MV-4-11 (cell line): ENCODE measurements around the gene SIK2.

Experiments used
- DNase-seq: peaks from one replicate; lab custom pipeline; 2025; lab: John Stamatoyannopoulos, UW

The SIK2 gene

DNA sequence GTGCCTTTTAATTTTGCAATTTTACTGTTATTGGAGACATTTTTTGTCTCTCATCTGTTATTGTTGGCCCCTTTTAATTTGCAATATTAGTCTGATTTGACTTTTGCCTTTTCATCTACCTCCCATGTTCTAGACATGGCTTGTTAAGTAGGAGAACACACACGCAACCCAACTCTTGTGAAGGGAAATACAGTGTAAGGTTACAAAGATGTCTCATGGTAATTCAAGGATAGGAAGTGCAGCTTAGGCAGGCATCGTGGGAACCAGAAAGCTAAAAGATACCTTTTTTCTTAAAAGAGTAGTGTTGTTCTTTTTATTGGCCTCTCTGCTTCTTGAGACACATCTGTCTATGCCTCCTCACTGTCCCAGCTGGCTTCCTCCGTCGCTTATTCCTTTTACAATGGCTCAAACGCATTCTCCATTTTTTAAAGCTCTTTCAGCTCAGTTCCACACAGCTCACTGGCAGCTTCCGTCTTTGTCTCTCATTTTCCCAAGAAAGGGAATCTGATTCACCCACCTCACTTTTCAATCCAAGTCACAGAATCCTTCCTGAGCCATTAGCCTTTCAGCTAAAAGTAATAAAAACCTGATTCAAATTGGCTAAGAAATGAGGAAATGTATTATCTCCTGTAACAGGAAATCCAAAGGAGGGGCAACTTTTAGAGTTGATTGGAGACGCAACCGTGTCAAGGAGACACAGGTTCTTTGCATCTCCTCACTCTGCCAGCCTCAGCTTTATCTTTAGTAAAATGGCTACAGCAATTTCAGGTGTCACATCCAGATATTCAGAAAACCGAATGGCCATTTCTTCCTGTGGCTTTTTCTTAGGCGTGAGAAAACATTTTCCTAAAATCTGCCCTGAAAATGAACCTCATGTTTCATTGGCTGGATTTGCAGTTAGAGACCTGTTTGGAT lies 57.2 kb downstream of the SIK2 start:
- no peak for DNase-seq

DNA sequence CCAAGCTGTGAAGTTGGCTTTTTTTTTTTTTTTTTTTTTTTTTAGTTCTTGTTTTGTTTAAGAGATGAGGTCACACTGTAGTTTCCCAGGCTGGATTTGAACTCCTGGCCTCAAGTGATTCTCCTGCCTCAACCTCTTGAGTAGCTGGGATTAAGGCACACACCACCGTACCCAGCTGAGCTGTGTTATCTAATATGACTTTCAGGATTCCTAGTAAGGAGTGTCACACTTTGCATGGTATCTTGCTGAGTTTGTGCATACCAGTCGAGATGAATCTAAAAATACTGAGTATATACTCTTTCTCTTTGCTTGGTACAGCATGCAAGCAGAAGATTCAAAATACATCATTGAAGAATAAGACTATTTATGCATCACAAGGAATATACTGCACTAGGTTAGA lies 58.6 kb downstream of the SIK2 start:
- no peak for DNase-seq

DNA sequence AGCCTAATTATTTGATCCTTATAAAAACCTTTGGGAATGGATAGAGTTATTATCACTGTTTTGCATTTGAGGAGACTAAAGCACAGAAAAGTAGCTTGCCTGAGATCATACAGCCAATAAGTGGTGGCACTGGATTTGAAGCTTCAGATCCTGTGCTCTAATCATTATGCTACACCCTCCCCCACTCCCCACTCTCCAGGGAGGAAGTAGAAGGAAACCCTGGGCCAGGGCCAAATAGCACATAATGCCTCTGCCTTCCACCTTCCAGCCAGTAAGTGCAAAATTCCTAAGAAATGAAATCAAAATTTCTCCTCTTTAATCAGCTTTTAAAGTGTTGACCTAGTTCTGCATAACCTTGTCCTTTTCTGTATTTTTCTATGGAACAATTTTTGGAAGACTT lies 61.6 kb downstream of the SIK2 start:
- no peak for DNase-seq

DNA sequence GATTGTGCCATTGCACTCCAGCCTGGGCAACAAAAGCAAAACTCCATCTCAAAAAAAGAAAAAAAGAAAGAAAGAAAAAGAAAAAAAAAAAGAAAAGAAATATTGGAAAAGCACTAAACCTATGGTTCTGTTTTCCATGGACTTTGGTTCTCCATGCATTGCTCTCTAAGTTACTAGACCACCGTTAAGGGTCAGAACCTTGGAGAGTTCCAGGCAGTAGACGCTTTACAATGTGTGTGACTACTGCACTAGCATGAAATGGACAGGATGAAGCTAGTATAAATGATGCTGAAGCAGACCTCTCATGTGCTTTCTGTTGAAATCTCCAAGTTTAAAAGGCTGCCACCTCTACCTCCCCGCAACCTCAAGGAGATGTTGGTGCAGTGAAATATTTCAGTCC lies 63.5 kb downstream of the SIK2 start:
- peak; percentile 31 for DNase-seq

DNA sequence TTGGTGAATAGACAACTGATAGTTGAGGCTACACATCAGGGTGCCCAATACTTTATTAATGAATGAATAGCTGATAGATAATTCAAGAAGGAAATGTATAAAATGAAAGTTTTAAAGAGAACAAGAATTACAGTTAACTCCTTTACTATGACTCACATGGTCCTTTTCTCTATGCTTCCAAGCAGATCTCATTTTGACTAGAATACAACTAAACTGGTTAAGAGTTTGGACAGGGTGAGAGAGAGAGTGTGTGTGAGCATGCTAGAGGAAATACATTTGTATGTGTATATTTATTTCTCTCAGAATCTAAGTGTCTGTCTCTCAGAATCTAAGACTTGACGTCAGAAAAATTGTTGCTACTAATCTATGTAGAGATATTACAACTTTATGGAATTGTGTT lies 66.7 kb downstream of the SIK2 start:
- no peak for DNase-seq

DNA sequence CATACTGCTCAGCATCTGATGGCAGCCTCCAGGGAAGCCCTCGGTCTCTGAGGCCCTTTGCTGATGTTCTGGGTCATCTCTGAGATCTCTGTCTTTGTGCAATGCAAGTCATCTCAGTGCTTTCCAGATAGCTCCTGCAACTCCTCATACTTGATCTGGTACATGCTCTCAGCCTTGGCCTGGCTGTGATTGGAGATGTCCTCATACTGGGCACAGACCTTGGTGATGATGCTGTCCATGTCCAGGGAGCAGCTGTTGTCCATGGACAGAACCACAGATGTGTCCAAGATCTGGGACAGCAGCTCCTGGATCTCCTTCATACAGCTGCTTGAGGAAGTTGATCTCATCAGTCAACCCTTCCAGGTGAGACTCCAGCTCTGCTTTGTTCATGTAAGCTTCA lies 69.1 kb downstream of the SIK2 start:
- no peak for DNase-seq

DNA sequence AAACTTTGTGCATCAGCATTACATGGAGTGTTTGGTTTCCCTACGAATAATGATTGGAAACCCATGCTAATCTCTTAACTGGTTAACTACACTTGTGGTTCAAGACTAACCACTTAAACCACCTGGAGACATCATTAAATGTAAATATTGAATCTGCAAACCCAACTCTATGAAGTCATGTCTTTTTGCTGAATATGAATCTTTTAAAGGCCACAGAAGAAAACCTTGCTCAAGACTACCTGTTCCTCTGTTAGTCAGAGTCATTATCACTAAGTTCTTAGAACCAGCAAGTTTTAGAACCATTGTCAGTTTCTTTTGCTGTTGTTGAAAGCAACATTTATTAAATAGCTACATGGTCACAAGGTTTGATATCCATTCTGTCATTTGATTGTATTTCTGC lies 70.7 kb downstream of the SIK2 start:
- DNase-seq: no peak

DNA sequence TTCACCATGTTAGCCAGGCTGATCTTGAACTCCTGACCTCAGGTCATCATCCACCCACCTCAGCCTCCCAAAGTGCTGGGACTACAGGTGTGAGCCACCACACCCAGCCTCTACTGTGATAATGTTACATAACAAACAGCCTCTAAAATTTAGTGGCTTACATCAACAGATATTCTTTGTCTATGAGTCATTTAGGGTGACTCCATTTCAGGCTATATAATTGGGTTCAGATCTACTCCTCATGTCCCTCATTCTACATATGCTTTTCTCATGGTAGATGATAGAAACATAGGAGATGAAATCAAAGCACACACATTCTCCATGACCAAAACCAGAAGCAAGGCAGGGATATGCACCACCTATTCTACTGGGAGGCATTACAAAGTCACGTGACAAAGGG lies 72.7 kb downstream of the SIK2 start:
- DNase-seq: no peak

DNA sequence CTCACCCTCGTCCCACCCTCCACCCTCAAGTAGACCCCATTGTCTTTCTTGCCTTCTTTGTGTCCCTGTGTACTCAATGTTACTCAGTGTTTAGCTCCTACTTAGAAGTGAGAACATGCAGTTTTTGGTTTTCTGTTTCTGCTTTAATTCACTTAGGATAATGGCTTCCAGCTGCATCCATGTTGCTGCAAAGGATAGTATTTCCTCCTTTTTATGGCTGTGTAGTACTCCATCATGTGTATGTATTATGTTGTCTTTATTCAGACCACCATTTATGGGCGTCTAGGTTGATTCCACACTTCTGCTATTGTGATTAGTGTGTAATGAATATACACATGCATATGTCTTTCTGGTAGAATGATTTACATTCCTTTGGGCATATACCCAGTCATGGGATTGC lies 73.6 kb downstream of the SIK2 start:
- no peak for DNase-seq

DNA sequence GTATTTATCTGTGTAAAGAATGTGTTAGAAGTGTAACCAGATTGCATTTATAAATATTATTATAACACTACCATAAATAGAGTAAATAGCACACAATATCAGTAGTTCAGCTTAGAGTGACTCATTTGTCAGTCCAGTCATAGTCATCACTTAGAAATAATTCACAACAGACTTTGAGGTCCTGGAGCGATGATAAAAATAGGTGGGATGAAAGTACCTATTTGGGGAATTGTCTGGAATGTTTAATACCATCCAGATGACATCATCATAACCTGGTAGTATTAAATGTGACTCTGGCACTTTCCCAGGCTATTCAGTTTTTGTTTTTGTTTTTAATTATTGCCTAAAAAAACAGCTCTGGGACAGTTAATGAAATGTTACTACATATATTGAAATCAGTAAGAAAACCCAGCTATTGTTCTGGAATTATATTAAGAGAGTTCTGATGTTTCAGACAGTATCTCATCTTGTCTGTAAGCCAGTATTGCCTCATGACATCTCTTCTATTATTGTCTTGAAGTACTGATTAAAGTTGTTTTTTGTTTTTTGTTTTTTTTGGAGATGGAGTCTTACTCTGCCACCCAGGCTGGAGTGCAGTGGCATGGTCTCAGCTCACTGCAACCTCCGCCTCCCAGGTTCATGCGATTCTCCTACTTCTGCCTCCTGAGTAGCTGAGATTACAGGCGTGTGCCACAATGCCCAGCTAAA lies 74.8 kb downstream of the SIK2 start:
- DNase-seq: no peak

DNA sequence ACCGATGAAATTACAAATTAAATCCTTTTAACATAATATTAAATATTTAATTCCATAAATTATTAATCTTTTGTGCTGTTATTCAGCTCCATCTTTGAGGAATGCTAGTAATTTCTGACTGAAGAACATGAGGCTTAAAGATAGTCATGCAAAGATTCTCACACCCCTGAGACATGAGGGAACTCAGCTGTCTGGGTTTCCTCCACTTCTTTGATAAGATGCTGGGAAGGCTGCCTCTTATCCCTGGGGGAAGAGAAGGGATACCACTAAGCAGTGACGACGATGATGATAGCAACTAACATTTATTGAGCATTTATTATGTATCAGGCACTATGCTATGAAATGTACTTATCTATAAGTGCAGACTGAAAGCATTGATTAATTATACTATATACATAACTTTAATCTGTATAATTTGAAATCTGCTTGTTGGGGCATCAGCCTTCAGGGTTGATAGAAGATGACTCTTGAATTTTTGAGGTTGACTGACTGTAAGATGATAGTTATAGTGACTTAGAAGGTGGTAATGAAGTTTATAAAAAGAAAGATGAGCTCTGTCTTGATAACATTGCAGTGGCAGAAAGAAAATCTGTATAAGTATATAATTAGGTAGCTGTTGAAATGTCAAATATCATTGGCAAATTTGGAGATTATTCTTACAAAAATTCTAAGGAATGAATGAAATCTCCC lies 78.4 kb downstream of the SIK2 start:
- DNase-seq: no peak

DNA sequence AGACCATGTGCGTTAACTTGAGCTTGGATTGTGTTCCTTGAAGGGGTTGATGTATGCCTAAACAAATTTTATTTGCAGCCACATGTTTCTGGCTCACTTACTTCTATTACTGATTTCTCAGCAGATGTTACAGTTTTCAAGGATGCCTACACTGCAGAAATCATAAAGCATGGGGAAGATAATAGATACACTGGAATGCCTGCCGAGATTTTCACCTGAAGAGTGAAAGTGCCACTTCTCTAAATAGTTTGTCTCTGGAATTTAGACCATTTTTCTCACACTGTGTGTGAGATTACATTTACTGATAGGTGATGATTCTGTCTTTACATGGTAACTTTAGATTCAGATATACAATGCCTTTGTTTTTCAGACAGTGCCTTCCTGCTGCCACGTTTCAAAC lies 81.6 kb downstream of the SIK2 start:
- no peak for DNase-seq

DNA sequence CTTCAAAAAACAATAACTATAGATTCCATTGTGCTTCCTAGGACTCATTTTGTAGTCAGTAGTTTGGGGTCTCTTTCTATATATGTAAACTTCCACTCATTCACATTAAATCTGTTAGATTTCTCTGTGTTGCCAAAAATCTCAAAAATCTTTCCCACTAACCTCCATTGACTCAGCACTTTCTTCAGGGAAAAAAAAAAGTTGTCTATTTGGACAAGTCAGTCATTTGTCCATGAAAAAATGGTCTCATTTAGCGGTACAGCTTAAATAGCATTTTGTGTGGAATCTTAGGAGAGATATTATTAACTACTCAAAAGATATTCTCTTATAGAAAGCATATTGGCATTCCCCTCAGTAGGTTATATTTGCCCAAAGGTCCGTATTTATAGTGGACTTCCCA lies 82.0 kb downstream of the SIK2 start:
- no peak for DNase-seq

DNA sequence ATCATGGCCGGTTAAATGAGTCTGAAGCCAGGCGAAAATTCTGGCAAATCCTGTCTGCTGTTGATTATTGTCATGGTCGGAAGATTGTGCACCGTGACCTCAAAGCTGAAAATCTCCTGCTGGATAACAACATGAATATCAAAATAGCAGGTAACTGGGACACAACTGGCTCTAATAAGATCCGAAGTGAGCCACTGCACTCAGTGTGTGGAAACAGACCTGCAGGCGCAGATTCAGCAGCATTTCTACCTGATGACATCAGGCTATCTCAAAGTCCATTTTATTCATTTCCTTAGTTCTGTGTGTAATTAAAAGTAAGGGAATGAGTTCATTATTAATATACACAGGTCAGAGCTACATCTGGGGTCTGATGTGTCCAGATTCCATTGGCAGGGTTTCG lies 85.8 kb downstream of the SIK2 start:
- DNase-seq: no peak

DNA sequence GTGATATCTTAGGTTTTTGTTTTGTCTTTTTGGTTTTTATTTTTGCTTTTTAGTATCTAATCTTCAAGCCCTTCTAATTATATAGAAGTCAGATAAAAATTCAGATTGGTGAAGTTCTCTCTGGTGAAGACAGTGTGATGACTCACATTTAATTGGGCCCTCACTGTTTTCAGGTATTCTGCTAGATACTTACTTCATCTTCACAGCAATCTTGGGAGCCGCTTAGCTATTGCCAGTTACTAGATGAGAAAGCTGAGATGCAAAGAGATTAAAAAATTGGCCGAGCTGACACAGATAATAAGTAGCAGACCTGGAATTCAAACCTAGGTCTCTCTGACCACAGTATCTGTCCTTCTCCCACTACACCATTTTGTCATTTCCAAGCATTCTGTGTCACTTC lies 88.9 kb downstream of the SIK2 start:
- no peak for DNase-seq

DNA sequence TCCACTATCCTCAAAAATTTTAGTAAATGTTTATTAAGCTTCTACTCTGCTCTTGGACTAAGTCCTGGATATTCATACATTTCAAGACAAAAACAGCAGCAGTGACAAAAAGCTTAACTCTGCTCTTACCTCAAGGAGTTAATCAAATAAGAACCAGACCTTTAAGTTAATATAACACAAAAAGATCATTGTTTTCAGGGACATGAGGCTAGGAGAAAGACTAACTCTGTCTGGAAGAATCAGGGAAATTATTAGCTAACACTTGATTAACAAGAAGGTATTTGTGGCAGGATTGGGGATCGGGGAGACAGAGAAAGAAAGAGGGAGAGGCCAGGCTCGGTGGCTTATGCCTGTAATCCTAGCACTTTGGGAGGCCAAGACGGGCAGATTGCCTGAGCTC lies 89.5 kb downstream of the SIK2 start:
- DNase-seq: no peak

DNA sequence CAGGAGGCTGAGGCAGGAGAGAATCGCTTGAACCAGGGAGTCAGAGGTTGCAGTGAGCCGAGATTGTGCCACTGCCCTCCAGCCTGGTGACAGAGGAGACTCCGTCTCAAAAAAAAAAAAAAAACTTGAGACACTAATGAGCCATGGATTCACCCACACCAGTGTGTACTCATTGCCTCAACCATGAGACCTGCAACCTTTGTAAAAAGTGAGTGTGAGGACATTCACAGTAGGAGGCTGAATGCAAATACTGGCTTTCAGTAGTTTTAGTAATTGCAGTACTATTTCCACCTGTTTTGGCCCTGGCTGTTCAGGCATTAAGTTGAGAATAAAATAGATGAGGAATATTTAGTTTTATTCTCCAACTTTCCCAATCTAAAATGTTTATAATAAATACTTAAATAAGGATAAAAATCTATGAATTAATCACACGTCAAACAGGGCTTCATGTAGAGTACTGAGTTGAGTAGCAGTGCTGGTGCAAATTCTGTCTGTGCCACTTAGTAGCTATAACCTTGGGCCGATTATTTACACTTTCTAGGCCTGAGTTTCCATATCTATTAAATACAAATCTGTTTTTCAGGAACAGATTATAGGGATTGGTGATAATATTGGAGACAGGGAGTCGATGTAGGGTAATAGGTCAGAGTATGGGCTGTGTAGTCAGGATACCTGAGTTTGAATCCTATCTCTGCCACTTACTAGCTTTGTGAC lies 91.1 kb downstream of the SIK2 start:
- DNase-seq: no peak

DNA sequence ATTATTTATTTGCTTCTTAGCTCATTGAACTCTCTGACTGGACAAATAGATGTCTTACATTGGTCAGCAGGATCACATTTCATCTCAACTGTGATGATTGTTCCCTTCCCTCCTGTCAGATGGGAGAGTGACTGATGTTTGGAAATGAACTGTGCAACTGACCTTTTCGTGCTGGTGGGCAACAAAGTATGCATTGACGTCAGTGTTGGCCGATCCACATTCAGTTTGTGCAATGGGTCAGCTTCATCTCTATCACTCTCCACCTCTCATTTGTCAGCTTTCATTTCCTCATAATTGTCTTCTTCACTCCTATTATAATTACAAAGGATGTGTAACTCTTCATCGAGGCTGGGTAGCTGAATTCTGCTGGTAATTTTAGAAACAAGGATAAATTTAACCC lies 92.6 kb downstream of the SIK2 start:
- DNase-seq: peak; percentile 76

DNA sequence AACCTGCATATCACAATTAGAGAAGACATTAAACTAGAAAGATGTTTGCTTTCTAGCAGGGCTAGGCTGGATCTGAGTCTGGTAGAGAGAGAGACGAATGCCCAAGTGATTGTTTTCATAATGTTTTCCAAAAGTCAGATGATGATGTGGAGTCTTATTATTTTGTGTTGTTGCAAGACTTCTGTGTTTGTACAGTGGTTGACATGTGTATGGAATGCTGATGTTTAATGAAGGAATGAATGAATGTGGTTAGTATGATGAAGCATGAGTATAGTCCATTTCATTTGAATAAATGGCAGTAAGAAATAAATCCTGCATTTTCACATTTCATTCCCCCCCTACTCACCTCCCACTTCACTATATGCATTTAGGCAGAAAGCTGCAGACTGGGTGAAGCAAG lies 94.3 kb downstream of the SIK2 start:
- DNase-seq: no peak

DNA sequence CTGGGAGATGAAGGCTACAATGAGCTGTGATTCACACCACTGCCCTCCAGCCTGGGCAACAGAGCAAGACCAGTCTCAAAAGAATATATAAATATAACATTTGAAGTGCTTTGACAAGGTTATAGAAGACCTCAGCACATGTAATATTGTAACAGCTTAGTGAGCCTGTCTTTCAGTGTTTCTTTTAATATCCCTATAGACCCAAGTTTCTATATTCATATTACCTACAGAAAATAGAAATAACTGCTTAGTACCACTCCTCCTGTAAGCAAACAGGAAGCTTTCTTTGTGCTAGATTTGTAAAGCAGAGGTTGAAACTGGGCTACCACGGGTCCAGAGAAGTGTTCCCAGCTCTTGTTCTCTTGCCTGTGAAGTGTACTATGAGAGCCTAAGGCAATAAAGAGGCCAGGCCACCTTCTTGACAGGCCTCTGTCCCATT lies 95.7 kb downstream of the SIK2 start:
- no peak for DNase-seq

DNA sequence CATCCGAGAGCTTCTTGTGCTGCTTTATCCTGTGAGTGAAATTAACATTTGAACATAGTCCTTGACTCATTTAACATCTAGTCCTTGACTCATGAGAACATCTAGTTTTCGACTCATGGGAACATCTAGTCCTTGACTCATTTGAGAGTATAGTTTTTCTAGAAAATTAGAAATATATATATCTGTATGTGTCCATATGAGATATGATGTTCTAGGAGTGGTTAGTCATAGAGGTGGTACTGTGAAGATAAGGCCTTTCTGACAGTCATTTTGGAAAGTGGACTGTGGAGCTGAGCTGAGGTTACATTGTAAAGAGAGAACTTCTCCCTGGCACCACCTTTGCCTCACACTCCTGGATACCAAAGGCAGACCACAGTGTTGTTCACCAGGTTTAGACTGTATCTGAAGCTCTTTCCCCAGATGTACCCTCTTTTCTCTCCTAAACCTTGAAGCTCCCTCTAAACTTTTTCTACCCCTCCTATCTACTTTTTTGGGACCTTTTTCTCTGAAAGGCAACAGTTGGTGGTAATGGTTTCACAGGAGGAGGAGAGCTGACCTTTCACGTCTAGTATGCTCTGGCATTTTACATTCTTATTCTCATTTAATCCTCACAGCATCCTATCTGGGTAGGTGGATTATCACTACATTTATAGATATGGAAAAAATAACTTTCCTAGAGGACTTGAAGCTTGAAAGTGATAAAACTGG lies 96.8 kb downstream of the SIK2 start:
- DNase-seq: no peak
